ENCODE data around the gene CCDC33. TPM values are rescaled to one million over a fixed set of nuclear protein-coding genes. Genes with fewer than 3 reads are reported as not detected.

CCDC33 gene
- total and polyA plus RNA-seq, 2 experiments from 2014 or later, result 0.63 to 0.86 TPM

GRCh38 chr15:74202452-74203401, 33.4 kb upstream of the CCDC33 start, which contains the start of gene STRA6:
TSS of gene STRA6 (minus strand) at chr15:74202787. CDS start at chr15:74202267, 520 bp downstream.
- WGBS (ENCODE audit: low lambda C conversion rate, missing lambda C conversion rate), result 11% methylated on average over 25 of the region's 26 CpGs
- TF ChIP-seq EZH2phosphoT487 (IDR thresholded peaks at IDR 0.05; ENCODE audit: low read depth, severe bottlenecking, unreplicated experiment), result no peak
- TF ChIP-seq CTCF (IDR thresholded peaks at IDR 0.05; ENCODE audit: poor library complexity), result peak; percentile 39
- peaks cover 48% of the 10 kb centered on the region for H3K4me1 ChIP-seq (ENCODE audit: insufficient read depth)
- peak within 1 kb of the TSS; percentile 79 for H3K27ac ChIP-seq
- H3K4me3 ChIP-seq, result no peak within 1 kb of the TSS
- peak within 1 kb of the TSS; percentile 70 for H3K4me2 ChIP-seq
- H3K36me3 ChIP-seq (replicated peaks; ENCODE audit: insufficient read depth, low read depth), result no peaks in the 10 kb centered on the region
- no peaks in the 10 kb centered on the region for H3K9me2 ChIP-seq (replicated peaks; ENCODE audit: insufficient read depth)
- peak; percentile 87 for DNase-seq (ENCODE audit: low spot score)
- no peaks in the 10 kb centered on the region for H4K20me1 ChIP-seq (ENCODE audit: insufficient read depth, poor library complexity, severe bottlenecking)
- H2AFZ ChIP-seq, result peak within 1 kb of the TSS; percentile 14
- H3K27me3 ChIP-seq, result no peaks in the 10 kb centered on the region
- no peaks in the 10 kb centered on the region for H3K9me3 ChIP-seq (ENCODE audit: low read depth)
- H3K79me2 ChIP-seq, result peaks cover 24% of the 10 kb centered on the region

GRCh38 chr15:74203914-74204431, 32.2 kb upstream of the CCDC33 start:
- Histone ChIP-seq H2AFZ (no peak overlapping the region), H3K4me2 (peak overlapping the region; percentile 70), H3K9me2 (replicated peaks; ENCODE audit: insufficient read depth) (no peaks in the 10 kb centered on the region), H3K9me3 (ENCODE audit: low read depth) (no peaks in the 10 kb centered on the region), H3K4me3 (no peak overlapping the region), H4K20me1 (ENCODE audit: insufficient read depth, poor library complexity, severe bottlenecking) (no peaks in the 10 kb centered on the region), H3K4me1 (ENCODE audit: insufficient read depth) (peaks cover 56% of the 10 kb centered on the region), H3K27me3 (no peaks in the 10 kb centered on the region), H3K27ac (peak overlapping the region; percentile 79), H3K79me2 (peaks cover 18% of the 10 kb centered on the region), H3K36me3 (replicated peaks; ENCODE audit: insufficient read depth, low read depth) (no peaks in the 10 kb centered on the region)
- DNase-seq (ENCODE audit: low spot score), result peak; percentile 64
- TF ChIP-seq EZH2phosphoT487 (IDR thresholded peaks at IDR 0.05; ENCODE audit: low read depth, severe bottlenecking, unreplicated experiment), result no peak
- WGBS (ENCODE audit: low lambda C conversion rate, missing lambda C conversion rate), result 30% methylated on average over 9 of the region's 10 CpGs

- Histone ChIP-seq H3K4me1 (ENCODE audit: insufficient read depth) (peaks cover 58% of the 10 kb centered on the region), H3K79me2 (peaks cover 8% of the 10 kb centered on the region), H3K9me3 (ENCODE audit: low read depth) (no peaks in the 10 kb centered on the region), H3K4me3 (no peak overlapping the region), H3K36me3 (replicated peaks; ENCODE audit: insufficient read depth, low read depth) (no peaks in the 10 kb centered on the region), H3K27ac (no peak overlapping the region), H3K27me3 (no peaks in the 10 kb centered on the region), H3K9me2 (replicated peaks; ENCODE audit: insufficient read depth) (no peaks in the 10 kb centered on the region), H3K4me2 (no peak overlapping the region), H4K20me1 (ENCODE audit: insufficient read depth, poor library complexity, severe bottlenecking) (no peaks in the 10 kb centered on the region), H2AFZ (no peak overlapping the region)
- 96% methylated on average over 4 of the region's 4 CpGs for WGBS (ENCODE audit: low lambda C conversion rate, missing lambda C conversion rate)
- TF ChIP-seq EZH2phosphoT487 (IDR thresholded peaks at IDR 0.05; ENCODE audit: low read depth, severe bottlenecking, unreplicated experiment) (no peak), EZH2 (IDR thresholded peaks at IDR 0.05; ENCODE audit: borderline replicate concordance) (no peak), CTCF (IDR thresholded peaks at IDR 0.05; ENCODE audit: poor library complexity) (no peak)
- DNase-seq (ENCODE audit: low spot score), result no peak
Measured at GRCh38 chr15:74205582-74205947, 30.6 kb upstream of the CCDC33 start.

GRCh38 chr15:74206801-74207281, 29.3 kb upstream of the CCDC33 start:
- Histone ChIP-seq H3K79me2 (peaks cover 2% of the 10 kb centered on the region), H3K36me3 (replicated peaks; ENCODE audit: insufficient read depth, low read depth) (no peaks in the 10 kb centered on the region), H4K20me1 (ENCODE audit: insufficient read depth, poor library complexity, severe bottlenecking) (no peaks in the 10 kb centered on the region), H3K27me3 (no peaks in the 10 kb centered on the region), H3K4me1 (ENCODE audit: insufficient read depth) (peaks cover 45% of the 10 kb centered on the region), H3K9me2 (replicated peaks; ENCODE audit: insufficient read depth) (no peaks in the 10 kb centered on the region), H3K9me3 (ENCODE audit: low read depth) (no peaks in the 10 kb centered on the region), H3K27ac (no peak overlapping the region), H3K4me2 (no peak overlapping the region), H3K4me3 (no peak overlapping the region), H2AFZ (no peak overlapping the region)
- peak; percentile 42 for DNase-seq (ENCODE audit: low spot score)
- WGBS (ENCODE audit: low lambda C conversion rate, missing lambda C conversion rate), result 59% methylated on average over 6 of the region's 6 CpGs
- TF ChIP-seq EZH2phosphoT487 (IDR thresholded peaks at IDR 0.05; ENCODE audit: low read depth, severe bottlenecking, unreplicated experiment) (no peak), CTCF (IDR thresholded peaks at IDR 0.05; ENCODE audit: poor library complexity) (no peak), EZH2 (IDR thresholded peaks at IDR 0.05; ENCODE audit: borderline replicate concordance) (no peak)
